ENCODE data around the gene TRIP13.

- no peak for TF ChIP-seq EZH2phosphoT487 (IDR thresholded peaks at IDR 0.05; ENCODE audit: insufficient read depth, low read depth)
- TF ChIP-seq EZH2 (IDR thresholded peaks at IDR 0.05; ENCODE audit: insufficient read depth, poor library complexity, severe bottlenecking): no peak
Measured at GRCh38 chr5:907366-907910, 14.8 kb downstream of the TRIP13 start.
